ENCODE results near the gene KRTAP4-7.
"Not testable (repeated sequence)": the region's sequence is repeated elsewhere in the genome, so short reads cannot be mapped to it uniquely, and the experiment has no call there.

KRTAP4-7 gene

GRCh38 chr17:41084100-41084856, at the start of gene KRTAP4-7:
KRTAP4-7 (plus strand) TSS chr17:41084150; CDS start chr17:41084207, 57 bp downstream.
- DNase-seq, result not testable (repeated sequence)

DNA sequence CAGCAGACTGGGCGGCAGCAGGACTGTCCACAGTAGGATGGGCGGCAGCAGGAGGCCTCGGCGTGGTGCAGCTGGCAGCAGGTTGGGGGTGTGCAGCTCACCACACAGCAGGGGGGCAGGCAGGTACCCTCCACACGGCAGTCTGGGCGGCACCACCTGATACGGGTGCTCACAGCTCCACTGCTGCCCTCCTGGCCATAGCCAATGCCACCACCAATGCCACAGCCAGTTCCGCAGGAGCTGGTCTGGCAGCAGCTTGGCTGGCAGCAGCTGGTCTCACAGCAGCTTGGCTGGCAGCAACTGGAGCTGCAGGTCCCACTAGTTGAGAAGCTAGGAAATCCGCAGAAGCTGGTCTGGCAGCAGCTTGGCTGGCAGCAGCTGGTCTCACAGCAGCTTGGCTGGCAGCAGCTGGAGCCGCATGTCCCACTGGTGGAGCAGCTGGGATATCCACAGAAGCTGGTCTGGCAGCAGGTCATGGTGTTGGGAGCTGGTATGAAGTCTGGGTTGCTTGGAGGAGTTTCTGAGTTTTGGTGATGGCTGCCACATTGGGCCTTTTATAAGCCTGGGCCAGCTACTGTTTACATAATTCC, 49.5 kb upstream of the KRTAP4-7 start, which contains the start of gene KRTAP1-3:
Gene KRTAP1-3 (minus strand): TSS at position 529 of the 590 bp plus-strand sequence. CDS start 53 bp downstream, at position 476.
- peak; percentile 90 for DNase-seq

GRCh38 chr17:41037853-41038350, 46.0 kb upstream of the KRTAP4-7 start:
- no peak for DNase-seq

GRCh38 chr17:41040783-41041571, 43.0 kb upstream of the KRTAP4-7 start, which contains the start of gene KRTAP1-1:
KRTAP1-1 (minus strand) TSS chr17:41041450; CDS start chr17:41041397, 53 bp downstream.
- DNase-seq, result peak; percentile 76

DNA sequence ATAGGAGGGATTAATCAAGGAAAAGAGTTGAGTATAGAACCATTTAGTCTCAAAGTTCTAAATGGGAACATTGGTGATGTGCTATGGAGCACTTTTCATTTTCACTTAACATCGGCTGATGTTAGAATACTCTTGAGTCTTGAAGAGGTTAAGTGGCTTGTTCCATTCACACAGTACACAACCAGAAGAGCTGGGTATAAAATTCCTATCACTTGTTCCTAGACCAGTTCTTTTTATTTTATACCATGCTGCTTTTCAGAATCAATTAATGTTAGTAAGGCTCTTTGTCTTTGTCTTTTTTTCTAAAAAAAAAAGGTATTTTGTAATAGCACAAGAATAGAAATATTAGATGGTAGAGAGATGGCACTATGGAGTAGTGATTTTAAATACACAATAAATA, 41.0 kb upstream of the KRTAP4-7 start:
- no peak for DNase-seq

DNA sequence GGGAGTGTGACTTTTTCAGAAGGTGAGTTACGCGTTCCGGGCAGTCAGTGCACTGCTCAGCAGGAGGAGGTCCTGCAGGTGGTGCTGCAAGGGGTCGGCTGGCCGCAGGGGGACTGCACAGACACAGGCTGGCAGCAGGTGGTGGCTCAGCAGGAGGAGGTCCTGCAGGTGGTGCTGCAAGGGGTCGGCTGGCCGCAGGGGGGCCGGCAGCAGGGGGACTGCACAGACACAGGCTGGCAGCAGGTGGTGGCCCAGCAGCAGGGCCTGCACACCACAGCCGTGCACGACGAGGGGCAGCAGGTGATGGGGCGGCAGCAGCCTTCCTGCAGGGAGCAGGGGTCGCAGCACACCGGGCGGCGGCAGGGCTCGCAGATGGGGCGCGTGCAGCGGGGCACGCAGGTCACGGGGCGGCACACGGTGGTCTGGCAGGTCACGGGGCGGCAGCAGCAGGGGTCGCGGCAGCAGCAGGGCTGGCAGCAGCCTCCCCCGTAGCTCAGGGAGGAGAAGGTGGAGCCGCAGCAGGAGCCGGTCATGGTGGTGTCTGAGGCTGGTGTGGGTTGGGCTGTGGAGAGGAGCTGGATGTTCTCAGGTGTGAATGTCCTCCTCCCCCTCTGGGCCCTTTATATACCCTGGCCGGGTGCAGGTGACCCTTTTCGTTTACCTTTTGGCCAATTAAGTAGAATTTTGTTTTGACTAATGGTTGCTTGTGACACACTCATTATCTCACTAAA, 37.0 kb upstream of the KRTAP4-7 start, which contains the start of gene KRTAP2-1:
Gene KRTAP2-1 (minus strand): TSS at position 582 of the 731 bp plus-strand sequence. CDS start 49 bp downstream, at position 533.
- not testable (repeated sequence) for DNase-seq

DNA sequence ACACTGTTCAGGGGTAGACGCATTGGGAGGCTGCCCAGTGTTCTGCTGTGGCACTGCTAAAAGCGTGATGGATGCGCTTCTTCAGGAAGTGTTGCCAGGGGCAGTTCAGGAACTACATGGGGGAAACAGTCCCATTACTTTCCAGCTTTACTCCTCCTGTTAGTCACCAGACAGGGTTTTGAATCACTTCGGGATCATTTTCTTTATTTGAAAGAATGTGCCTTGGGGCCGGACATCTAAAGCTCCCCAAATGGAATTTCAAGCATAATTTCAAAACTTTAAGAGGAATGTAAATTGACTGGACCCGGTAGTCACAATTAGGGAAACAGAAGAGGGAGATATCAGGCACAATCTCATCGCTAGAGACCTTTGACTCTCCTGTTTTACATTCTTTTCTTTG, 35.5 kb upstream of the KRTAP4-7 start:
- no peak for DNase-seq

- DNase-seq, result no peak
Measured at GRCh38 chr17:41049110-41049509, 34.8 kb upstream of the KRTAP4-7 start.

DNA sequence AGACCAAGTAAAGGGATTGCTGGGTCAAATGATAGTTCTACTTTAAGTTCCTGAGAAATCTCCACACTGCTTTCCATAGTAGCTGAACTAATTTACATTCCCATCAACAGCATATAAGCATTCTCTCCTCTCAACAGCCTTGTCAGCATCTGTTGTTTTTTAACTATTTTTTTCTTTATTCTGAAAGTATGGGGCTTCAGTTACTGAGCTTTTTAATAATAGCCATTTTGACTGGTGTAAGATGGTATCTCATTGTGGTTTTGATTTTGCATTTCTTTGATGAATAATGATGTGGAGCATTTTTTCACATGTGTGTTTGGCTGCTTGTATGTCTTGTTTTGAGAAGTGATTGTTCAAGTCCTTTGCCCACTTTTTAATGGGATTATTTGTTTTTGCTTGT, 31.4 kb upstream of the KRTAP4-7 start:
- DNase-seq, result no peak

GRCh38 chr17:41054025-41054424, 29.9 kb upstream of the KRTAP4-7 start:
- DNase-seq, result no peak

GRCh38 chr17:41054556-41054955, 29.4 kb upstream of the KRTAP4-7 start:
- DNase-seq, result not testable (repeated sequence)

GRCh38 chr17:41055130-41055529, 28.8 kb upstream of the KRTAP4-7 start, which contains the start of gene KRTAP2-2:
KRTAP2-2 (minus strand) TSS chr17:41055230; CDS start chr17:41055211, 19 bp downstream.
- DNase-seq, result not testable (repeated sequence)

GRCh38 chr17:41057547-41057946, 26.4 kb upstream of the KRTAP4-7 start:
- DNase-seq, result no peak

DNA sequence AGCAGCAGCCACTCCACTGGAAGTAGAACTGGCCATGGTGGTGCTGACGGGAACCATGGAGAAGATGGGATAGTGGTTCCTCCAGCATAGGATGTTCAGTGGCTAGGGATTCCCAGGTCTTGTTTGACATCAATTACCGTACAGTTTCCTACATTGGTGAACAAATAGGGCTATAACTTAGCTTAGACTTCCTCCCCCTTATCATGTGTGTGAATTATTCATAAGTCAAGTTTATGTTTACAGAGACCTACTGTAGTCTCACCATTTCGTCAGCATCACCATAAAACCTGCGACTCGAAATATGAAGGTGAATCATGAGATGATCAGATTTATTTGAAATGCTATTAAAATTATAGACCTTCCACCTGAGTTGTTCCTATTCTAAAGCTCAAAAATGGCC, 25.2 kb upstream of the KRTAP4-7 start:
- no peak for DNase-seq

GRCh38 chr17:41059276-41060051, 24.5 kb upstream of the KRTAP4-7 start:
- DNase-seq, result not testable (repeated sequence)

GRCh38 chr17:41060052-41060604, 23.8 kb upstream of the KRTAP4-7 start, which contains the start of gene KRTAP2-3:
KRTAP2-3 (minus strand) TSS chr17:41060114; CDS start chr17:41060050, 64 bp downstream.
- no peak for DNase-seq

- DNase-seq, result no peak
Measured at GRCh38 chr17:41061964-41062363, 22.0 kb upstream of the KRTAP4-7 start.

- no peak for DNase-seq
Measured at GRCh38 chr17:41063449-41063848, 20.5 kb upstream of the KRTAP4-7 start.

DNA sequence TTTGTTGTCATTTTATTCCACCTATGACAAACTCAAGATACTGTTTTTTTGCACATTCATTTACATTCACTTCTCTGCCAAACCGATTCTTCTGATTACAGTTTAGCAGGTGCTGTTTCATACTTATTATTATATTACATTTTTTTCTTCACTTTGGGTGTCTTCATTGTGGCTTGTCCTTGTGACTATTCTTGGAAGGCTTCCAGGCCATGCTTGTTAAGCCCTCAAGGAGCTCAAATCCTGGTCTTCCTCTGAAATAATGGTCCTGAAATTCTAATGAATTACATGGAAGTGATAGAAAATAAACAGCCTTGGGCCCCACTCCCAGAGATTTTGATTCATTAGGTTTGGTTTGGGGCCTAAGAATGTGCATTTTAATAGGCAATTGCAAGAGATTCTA, 19.6 kb upstream of the KRTAP4-7 start:
- no peak for DNase-seq

DNA sequence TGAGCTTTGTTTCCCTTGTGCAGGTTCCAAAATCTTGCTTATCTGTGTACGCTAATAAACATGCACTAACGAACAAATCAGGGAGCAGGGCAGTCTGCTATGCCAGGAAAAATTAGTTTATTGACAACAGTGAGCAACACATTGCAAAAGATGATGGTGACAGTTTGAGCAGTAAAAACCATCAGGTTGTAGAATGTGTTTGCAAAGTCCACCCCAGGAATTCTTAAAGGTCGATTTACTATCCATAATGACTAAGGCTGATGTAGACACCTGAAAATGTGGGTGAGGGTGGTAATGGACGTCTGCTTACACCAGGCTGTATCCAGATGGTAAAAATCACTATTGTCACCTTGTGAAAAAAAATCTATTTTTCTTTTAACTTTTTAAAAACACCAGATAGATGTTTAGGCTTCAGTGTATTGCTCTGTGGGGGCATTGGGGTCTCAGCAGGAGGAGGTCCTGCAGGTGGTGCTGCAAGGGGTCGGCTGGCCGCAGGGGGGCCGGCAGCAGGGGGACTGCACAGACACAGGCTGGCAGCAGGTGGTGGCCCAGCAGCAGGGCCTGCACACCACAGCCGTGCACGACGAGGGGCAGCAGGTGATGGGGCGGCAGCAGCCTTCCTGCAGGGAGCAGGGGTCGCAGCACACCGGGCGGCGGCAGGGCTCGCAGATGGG, 18.8 kb upstream of the KRTAP4-7 start:
- not testable (repeated sequence) for DNase-seq

Data from NCI-H774 (cell line).